H1 (cell line): Measurements from ENCODE around the gene HEATR1. TPM values are rescaled to one million over a fixed set of nuclear protein-coding genes. Genes with fewer than 3 reads are reported as not detected.
A peak's percentile ranks its signal among the peaks of the same experiment; 100 is the strongest.

Experiments
- ASH2L ChIP-seq: fragments of 200-600, 300-600 bp; sonication (generic); IDR thresholded peaks from one replicate; pipeline ENCODE4 v1.7.1; 2017; ENCODE audit warnings: low read length
- BACH1 ChIP-seq: IDR thresholded peaks from 2 replicates; pipeline ENCODE4 v1.6.1; 2012; ENCODE audit warnings: low read length, improper control_type of control experiment
- CEBPB ChIP-seq: IDR thresholded peaks from 2 replicates; pipeline ENCODE4 v1.6.1; 2012; ENCODE audit warnings: low read depth, low read length
- CREB1 ChIP-seq: IDR thresholded peaks from 2 replicates; pipeline ENCODE4 v1.6.1; 2012; ENCODE audit warnings: inconsistent platforms
- GABPA ChIP-seq: IDR thresholded peaks from 2 replicates; pipeline ENCODE4 v1.6.1; 2011; ENCODE audit warnings: mild to moderate bottlenecking, low read length, moderate library complexity, borderline replicate concordance; ENCODE audit not compliant: insufficient read depth
- KDM4A ChIP-seq: IDR thresholded peaks from one replicate; pipeline ENCODE4 v1.7.1; 2012; ENCODE audit warnings: low read depth, mild to moderate bottlenecking, moderate library complexity, low read length, inconsistent platforms; ENCODE audit not compliant: severe bottlenecking
- MAFK ChIP-seq: IDR thresholded peaks from 2 replicates; pipeline ENCODE4 v1.6.1; 2012; ENCODE audit warnings: low read depth, mild to moderate bottlenecking, improper control_type of control experiment, low read length
- PHF8 ChIP-seq: fragments of 200-600 bp; sonication (generic); conservative IDR thresholded peaks from 2 replicates; pipeline ENCODE4 v1.7.1; 2012; ENCODE audit warnings: low read depth, mild to moderate bottlenecking, inconsistent platforms, low read length, moderate library complexity
- YY1 ChIP-seq: IDR thresholded peaks from 2 replicates; pipeline ENCODE4 v1.6.1; 2011; ENCODE audit warnings: low read depth, mild to moderate bottlenecking, low read length
- polyA plus RNA-seq, 7 experiments: library from polyadenylated mRNA; depleted of rRNA in 3 of 7; stranded (reverse) in 5 of 7; unstranded in 2 of 7; fragments of >200 nt in 5 of 7; fragments of 200-250 nt in 2 of 7; gene quantifications; 1 replicate in 5 of 7; 2 replicates in 1 of 7; 4 replicates in 1 of 7; pipeline versions ENCODE4 v1.2.1 to v1.2.3, GENCODE V29; 2011 to 2013; ENCODE audit warnings: missing spikeins in 2 of 7, mixed read lengths in 2 of 7
- total RNA-seq: library from RNA; stranded (reverse); fragmentation: NEBNext Ultra II Directional; extraction: Animal tissue kit (Norgen Biotek cat#: 25700); gene quantifications from 2 replicates; pipeline ENCODE4 v1.2.1, GENCODE V29; 2021
- TF ChIP-seq, protein P1 (sequence below): fragments of 300-600 bp; sonication (generic); IDR thresholded peaks from 2 replicates; pipeline ENCODE4 v1.7.1; 2012; ENCODE audit warnings: low read length, moderate library complexity, mild to moderate bottlenecking, inconsistent platforms; ENCODE audit not compliant: insufficient replicate concordance

The HEATR1 gene
- total and polyA plus RNA-seq, 2 of the 8 experiments (the other 6 are each of a cell fraction or from before 2014, with no cell fraction given) = 13.0 to 95.8 TPM

DNA sequence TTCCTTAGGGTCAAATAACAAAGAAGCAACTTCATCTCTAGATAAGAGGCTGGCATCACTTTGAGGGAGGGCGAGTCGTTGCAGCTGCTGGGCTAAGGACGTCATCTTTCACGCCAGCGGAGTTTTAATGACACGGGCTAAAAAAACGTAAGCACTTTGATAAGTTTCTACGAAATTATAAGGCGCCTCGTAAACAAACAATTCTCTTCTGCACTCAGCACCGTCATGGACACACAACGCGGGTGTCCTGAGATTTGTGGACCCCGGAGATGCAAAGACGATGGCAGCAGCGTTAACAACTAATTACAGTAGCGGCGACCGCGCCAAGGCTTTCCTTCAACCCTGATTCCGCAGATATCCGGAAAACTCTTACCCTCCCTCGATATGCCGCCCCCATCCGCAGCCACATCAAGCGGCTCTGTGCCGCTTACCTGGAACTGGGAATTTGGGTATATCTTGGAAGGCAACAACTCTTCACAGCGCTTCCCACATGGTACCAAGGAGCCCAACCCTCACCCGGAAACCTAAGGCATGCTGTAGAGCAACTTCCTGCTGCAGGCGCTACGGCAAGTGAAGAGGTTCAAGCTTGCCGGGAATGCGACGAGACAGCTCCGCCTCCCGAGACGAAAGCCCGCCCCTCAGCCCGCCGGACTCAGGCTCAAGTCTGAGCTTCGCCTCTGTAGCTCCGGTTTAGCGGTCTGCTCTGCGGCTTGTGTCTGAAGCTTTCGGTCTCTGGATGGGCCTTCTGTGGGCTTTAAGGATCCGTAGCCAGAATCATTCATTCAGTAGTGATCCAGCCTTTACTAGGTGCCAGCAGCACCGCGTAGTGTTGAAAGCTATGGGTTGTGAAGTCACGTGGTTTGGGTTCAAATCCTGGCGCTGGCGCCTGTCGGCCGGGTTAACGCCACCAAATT, at the start of gene HEATR1 (continued):
- TF ChIP-seq CEBPB (0 out of 2 replicates have a peak, but pooled peaks have one; percentile 12), ASH2L (peak; percentile 87), KDM4A (no peak), MAFK (no peak), CREB1 (peak; percentile 64), YY1 (0 out of 2 replicates have a peak, but pooled peaks have one; percentile 7), GABPA (peak; percentile 72; the same call in 1 of the 2 replicates), BACH1 (no peak), PHF8 (peak; percentile 77)
- TF ChIP-seq, protein P1, sequence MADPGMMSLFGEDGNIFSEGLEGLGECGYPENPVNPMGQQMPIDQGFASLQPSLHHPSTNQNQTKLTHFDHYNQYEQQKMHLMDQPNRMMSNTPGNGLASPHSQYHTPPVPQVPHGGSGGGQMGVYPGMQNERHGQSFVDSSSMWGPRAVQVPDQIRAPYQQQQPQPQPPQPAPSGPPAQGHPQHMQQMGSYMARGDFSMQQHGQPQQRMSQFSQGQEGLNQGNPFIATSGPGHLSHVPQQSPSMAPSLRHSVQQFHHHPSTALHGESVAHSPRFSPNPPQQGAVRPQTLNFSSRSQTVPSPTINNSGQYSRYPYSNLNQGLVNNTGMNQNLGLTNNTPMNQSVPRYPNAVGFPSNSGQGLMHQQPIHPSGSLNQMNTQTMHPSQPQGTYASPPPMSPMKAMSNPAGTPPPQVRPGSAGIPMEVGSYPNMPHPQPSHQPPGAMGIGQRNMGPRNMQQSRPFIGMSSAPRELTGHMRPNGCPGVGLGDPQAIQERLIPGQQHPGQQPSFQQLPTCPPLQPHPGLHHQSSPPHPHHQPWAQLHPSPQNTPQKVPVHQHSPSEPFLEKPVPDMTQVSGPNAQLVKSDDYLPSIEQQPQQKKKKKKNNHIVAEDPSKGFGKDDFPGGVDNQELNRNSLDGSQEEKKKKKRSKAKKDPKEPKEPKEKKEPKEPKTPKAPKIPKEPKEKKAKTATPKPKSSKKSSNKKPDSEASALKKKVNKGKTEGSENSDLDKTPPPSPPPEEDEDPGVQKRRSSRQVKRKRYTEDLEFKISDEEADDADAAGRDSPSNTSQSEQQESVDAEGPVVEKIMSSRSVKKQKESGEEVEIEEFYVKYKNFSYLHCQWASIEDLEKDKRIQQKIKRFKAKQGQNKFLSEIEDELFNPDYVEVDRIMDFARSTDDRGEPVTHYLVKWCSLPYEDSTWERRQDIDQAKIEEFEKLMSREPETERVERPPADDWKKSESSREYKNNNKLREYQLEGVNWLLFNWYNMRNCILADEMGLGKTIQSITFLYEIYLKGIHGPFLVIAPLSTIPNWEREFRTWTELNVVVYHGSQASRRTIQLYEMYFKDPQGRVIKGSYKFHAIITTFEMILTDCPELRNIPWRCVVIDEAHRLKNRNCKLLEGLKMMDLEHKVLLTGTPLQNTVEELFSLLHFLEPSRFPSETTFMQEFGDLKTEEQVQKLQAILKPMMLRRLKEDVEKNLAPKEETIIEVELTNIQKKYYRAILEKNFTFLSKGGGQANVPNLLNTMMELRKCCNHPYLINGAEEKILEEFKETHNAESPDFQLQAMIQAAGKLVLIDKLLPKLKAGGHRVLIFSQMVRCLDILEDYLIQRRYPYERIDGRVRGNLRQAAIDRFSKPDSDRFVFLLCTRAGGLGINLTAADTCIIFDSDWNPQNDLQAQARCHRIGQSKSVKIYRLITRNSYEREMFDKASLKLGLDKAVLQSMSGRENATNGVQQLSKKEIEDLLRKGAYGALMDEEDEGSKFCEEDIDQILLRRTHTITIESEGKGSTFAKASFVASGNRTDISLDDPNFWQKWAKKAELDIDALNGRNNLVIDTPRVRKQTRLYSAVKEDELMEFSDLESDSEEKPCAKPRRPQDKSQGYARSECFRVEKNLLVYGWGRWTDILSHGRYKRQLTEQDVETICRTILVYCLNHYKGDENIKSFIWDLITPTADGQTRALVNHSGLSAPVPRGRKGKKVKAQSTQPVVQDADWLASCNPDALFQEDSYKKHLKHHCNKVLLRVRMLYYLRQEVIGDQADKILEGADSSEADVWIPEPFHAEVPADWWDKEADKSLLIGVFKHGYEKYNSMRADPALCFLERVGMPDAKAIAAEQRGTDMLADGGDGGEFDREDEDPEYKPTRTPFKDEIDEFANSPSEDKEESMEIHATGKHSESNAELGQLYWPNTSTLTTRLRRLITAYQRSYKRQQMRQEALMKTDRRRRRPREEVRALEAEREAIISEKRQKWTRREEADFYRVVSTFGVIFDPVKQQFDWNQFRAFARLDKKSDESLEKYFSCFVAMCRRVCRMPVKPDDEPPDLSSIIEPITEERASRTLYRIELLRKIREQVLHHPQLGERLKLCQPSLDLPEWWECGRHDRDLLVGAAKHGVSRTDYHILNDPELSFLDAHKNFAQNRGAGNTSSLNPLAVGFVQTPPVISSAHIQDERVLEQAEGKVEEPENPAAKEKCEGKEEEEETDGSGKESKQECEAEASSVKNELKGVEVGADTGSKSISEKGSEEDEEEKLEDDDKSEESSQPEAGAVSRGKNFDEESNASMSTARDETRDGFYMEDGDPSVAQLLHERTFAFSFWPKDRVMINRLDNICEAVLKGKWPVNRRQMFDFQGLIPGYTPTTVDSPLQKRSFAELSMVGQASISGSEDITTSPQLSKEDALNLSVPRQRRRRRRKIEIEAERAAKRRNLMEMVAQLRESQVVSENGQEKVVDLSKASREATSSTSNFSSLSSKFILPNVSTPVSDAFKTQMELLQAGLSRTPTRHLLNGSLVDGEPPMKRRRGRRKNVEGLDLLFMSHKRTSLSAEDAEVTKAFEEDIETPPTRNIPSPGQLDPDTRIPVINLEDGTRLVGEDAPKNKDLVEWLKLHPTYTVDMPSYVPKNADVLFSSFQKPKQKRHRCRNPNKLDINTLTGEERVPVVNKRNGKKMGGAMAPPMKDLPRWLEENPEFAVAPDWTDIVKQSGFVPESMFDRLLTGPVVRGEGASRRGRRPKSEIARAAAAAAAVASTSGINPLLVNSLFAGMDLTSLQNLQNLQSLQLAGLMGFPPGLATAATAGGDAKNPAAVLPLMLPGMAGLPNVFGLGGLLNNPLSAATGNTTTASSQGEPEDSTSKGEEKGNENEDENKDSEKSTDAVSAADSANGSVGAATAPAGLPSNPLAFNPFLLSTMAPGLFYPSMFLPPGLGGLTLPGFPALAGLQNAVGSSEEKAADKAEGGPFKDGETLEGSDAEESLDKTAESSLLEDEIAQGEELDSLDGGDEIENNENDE = no peak
